H1 (cell line): ENCODE results near the gene AGPAT3. TPM values are rescaled to one million over a fixed set of nuclear protein-coding genes. Genes with fewer than 3 reads are reported as not detected.

Experiments
- CTCF ChIA-PET: fragments of 300-600 bp; sonication (Branson Sonifier 250); formaldehyde crosslinking; loops from one replicate; lab custom pipeline; 2021; ENCODE audit not compliant: partially characterized antibody; lab: Charles Lee
- POLR2A ChIA-PET: fragments of 300-600 bp; sonication (Branson Sonifier 250); formaldehyde crosslinking; loops from one replicate; lab custom pipeline; 2021; ENCODE audit warnings: inconsistent platforms; ENCODE audit not compliant: partially characterized antibody; lab: Charles Lee
- DNase-seq, 2 experiments: peaks; one replicate each; pipeline versions ENCODE4 v3.0.0 to v3.0.0-alpha.2; 2010 to 2022; ENCODE audit warnings: low spot score in 2 of 2, low read depth in 1 of 2, mixed read lengths in 1 of 2
- FAIRE-seq: peaks from 2 replicates; lab custom pipeline; 2011; peaks lifted over from hg19 to GRCh38; lab: Jason Lieb, UNC
- H2AFZ ChIP-seq: 2 replicates; pipeline ENCODE4 v1.8.1; 2012; ENCODE audit warnings: low read length, inconsistent platforms
- H2AK5ac ChIP-seq: 2 replicates; pipeline ENCODE4 v1.6.1; 2013; ENCODE audit warnings: low read depth, low read length
- H2BK120ac ChIP-seq: replicated peaks from 2 replicates; pipeline ENCODE3; 2013; ENCODE audit warnings: low read depth, low read length, inconsistent platforms
- H2BK12ac ChIP-seq: 2 replicates; pipeline ENCODE4 v1.6.1; 2013; ENCODE audit warnings: low read depth, low read length
- H2BK15ac ChIP-seq: 2 replicates; pipeline ENCODE4 v1.6.1; 2013; ENCODE audit warnings: low read length
- H2BK20ac ChIP-seq: 2 replicates; pipeline ENCODE4 v1.6.1; 2013; ENCODE audit warnings: low read length
- H2BK5ac ChIP-seq: 2 replicates; pipeline ENCODE4 v1.6.1; 2013; ENCODE audit warnings: low read depth, low read length
- H3K14ac ChIP-seq: 2 replicates; pipeline ENCODE4 v1.6.1; 2013; ENCODE audit warnings: inconsistent platforms; ENCODE audit not compliant: insufficient read length
- H3K18ac ChIP-seq: 2 replicates; pipeline ENCODE4 v1.6.1; 2013; ENCODE audit warnings: low read length; ENCODE audit errors: extremely low read depth
- H3K23ac ChIP-seq: 2 replicates; pipeline ENCODE4 v1.6.1; 2013; ENCODE audit warnings: inconsistent platforms; ENCODE audit not compliant: insufficient read length
- H3K23me2 ChIP-seq: 2 replicates; pipeline ENCODE4 v1.6.1; 2013; ENCODE audit warnings: low read depth, low read length
- H3K27ac ChIP-seq: 2 replicates; pipeline ENCODE4 v1.6.1; 2011; ENCODE audit warnings: low read depth, low read length, inconsistent platforms
- H3K27me3 ChIP-seq, 4 experiments: replicated peaks in 1 of 4; 1 replicate in 1 of 4; 2 replicates in 3 of 4; pipeline versions ENCODE4 v1.6.1 to v1.8.1; 2011 to 2013; ENCODE audit warnings: low read length in 3 of 4, mild to moderate bottlenecking in 3 of 4, inconsistent platforms in 2 of 4, mixed read lengths in 2 of 4, moderate library complexity in 1 of 4; ENCODE audit not compliant: control insufficient read depth in 3 of 4, insufficient read depth in 3 of 4; ENCODE audit errors: extremely low read depth in 1 of 4
- H3K36me3 ChIP-seq, 4 experiments: 2 replicates each; pipeline versions ENCODE4 v1.6.1 to v1.8.1; 2011 to 2013; ENCODE audit warnings: mild to moderate bottlenecking in 4 of 4, low read length in 3 of 4, moderate library complexity in 2 of 4, control low read depth in 1 of 4, inconsistent platforms in 1 of 4; ENCODE audit not compliant: insufficient read depth in 4 of 4, control insufficient read depth in 2 of 4
- H3K4ac ChIP-seq: replicated peaks from 2 replicates; pipeline ENCODE3; 2013; ENCODE audit warnings: low read length, low read depth, mixed read lengths, inconsistent platforms; ENCODE audit not compliant: insufficient read length
- H3K4me1 ChIP-seq, 4 experiments: replicated peaks in 1 of 4; 1 replicate in 1 of 4; 2 replicates in 3 of 4; pipeline versions ENCODE4 v1.6.1 to v1.8.1; 2011 to 2013; ENCODE audit warnings: low read length in 3 of 4, inconsistent platforms in 2 of 4, mixed read lengths in 1 of 4; ENCODE audit not compliant: insufficient read depth in 4 of 4, control insufficient read depth in 3 of 4
- H3K4me2 ChIP-seq, 2 experiments: 2 replicates each; pipeline versions ENCODE4 v1.6.1 to v1.8.1; 2011 to 2013; ENCODE audit warnings: low read depth in 2 of 2, low read length in 2 of 2, control low read depth in 1 of 2, inconsistent platforms in 1 of 2, mild to moderate bottlenecking in 1 of 2; ENCODE audit not compliant: insufficient read depth in 1 of 2
- H3K4me3 ChIP-seq, 4 experiments: fragments of 200-600, 300-600 bp in 1 of 4; sonication (generic), shearing (Covaris generic), sonication (Bioruptor Twin) in 1 of 4; 2 replicates each; pipeline versions ENCODE4 v1.5.1 to v1.8.1; 2011 to 2016; ENCODE audit warnings: low read length in 4 of 4, low read depth in 3 of 4, control low read depth in 2 of 4, inconsistent platforms in 2 of 4, mild to moderate bottlenecking in 2 of 4, mixed read lengths in 1 of 4, moderate library complexity in 1 of 4; ENCODE audit not compliant: insufficient read depth in 2 of 4; ENCODE audit errors: extremely low read depth in 1 of 4
- H3K56ac ChIP-seq: replicated peaks from 2 replicates; pipeline ENCODE3; 2013; ENCODE audit warnings: low read depth, mild to moderate bottlenecking, mixed read lengths, low read length, inconsistent platforms; ENCODE audit not compliant: insufficient read length
- H3K79me1 ChIP-seq: 2 replicates; pipeline ENCODE4 v1.6.1; 2013; ENCODE audit warnings: low read depth, low read length, control low read depth
- H3K79me2 ChIP-seq, 2 experiments: 2 replicates each; pipeline versions ENCODE4 v1.6.1 to v1.8.1; 2012 to 2013; ENCODE audit warnings: low read length in 2 of 2, mild to moderate bottlenecking in 2 of 2, inconsistent platforms in 1 of 2; ENCODE audit not compliant: insufficient read depth in 2 of 2, control insufficient read depth in 1 of 2
- H3K9ac ChIP-seq, 4 experiments: replicated peaks in 1 of 4; 1 replicate in 1 of 4; 2 replicates in 3 of 4; pipeline versions ENCODE4 v1.6.1 to v1.8.1; 2011 to 2013; ENCODE audit warnings: low read depth in 3 of 4, low read length in 3 of 4, control low read depth in 2 of 4, mild to moderate bottlenecking in 2 of 4, moderate library complexity in 2 of 4, inconsistent platforms in 1 of 4; ENCODE audit errors: extremely low read depth in 1 of 4
- H3K9me3 ChIP-seq, 2 experiments: 2 replicates each; pipeline versions ENCODE4 v1.6.1 to v1.8.1; 2012 to 2013; ENCODE audit warnings: mild to moderate bottlenecking in 2 of 2, moderate library complexity in 2 of 2, control low read depth in 1 of 2, inconsistent platforms in 1 of 2, low read depth in 1 of 2, low read length in 1 of 2, mixed read lengths in 1 of 2; ENCODE audit not compliant: insufficient read depth in 2 of 2
- H4K20me1 ChIP-seq, 2 experiments: replicated peaks in 1 of 2; 2 replicates each; pipeline versions ENCODE3 to v1.8.1; 2011 to 2013; ENCODE audit warnings: inconsistent platforms in 2 of 2, low read length in 2 of 2, mild to moderate bottlenecking in 1 of 2; ENCODE audit not compliant: insufficient read depth in 2 of 2, control insufficient read depth in 1 of 2
- H4K5ac ChIP-seq: 2 replicates; pipeline ENCODE4 v1.6.1; 2013; ENCODE audit warnings: low read length, low read depth, mixed read lengths, inconsistent platforms; ENCODE audit not compliant: insufficient read length
- H4K8ac ChIP-seq: 2 replicates; pipeline ENCODE4 v1.8.0; 2013; ENCODE audit warnings: mild to moderate bottlenecking, moderate library complexity, low read length, inconsistent platforms; ENCODE audit not compliant: insufficient read depth; ENCODE audit errors: extremely low read depth
- H4K91ac ChIP-seq: replicated peaks from 2 replicates; pipeline ENCODE3; 2013; ENCODE audit warnings: low read length, mixed read lengths, inconsistent platforms; ENCODE audit not compliant: insufficient read length
- ASH2L ChIP-seq: fragments of 200-600, 300-600 bp; sonication (generic); IDR thresholded peaks from one replicate; pipeline ENCODE4 v1.7.1; 2017; ENCODE audit warnings: low read length
- BACH1 ChIP-seq: IDR thresholded peaks from 2 replicates; pipeline ENCODE4 v1.6.1; 2012; ENCODE audit warnings: low read length, improper control_type of control experiment
- BRCA1 ChIP-seq: IDR thresholded peaks from 2 replicates; pipeline ENCODE4 v1.6.1; 2012; ENCODE audit warnings: low read depth, low read length, improper control_type of control experiment
- CHD1 ChIP-seq: IDR thresholded peaks from 2 replicates; pipeline ENCODE4 v1.6.1; 2012; ENCODE audit warnings: low read depth, low read length, improper control_type of control experiment
- CREB1 ChIP-seq: IDR thresholded peaks from 2 replicates; pipeline ENCODE4 v1.6.1; 2012; ENCODE audit warnings: inconsistent platforms
- EGR1 ChIP-seq: IDR thresholded peaks from 2 replicates; pipeline ENCODE4 v1.6.1; 2011; ENCODE audit warnings: low read depth, low read length, borderline replicate concordance
- GABPA ChIP-seq: IDR thresholded peaks from 2 replicates; pipeline ENCODE4 v1.6.1; 2011; ENCODE audit warnings: mild to moderate bottlenecking, low read length, moderate library complexity, borderline replicate concordance; ENCODE audit not compliant: insufficient read depth
- JUN ChIP-seq: IDR thresholded peaks from 2 replicates; pipeline ENCODE4 v1.6.1; 2011; ENCODE audit warnings: low read depth, mild to moderate bottlenecking, improper control_type of control experiment, low read length
- KDM5A ChIP-seq: fragments of 200-600 bp; IDR thresholded peaks from 2 replicates; pipeline ENCODE4 v1.7.1; 2012; ENCODE audit warnings: mild to moderate bottlenecking, low read length, inconsistent platforms, mixed read lengths
- SIN3A ChIP-seq, 2 experiments: IDR thresholded peaks in 1 of 2; conservative IDR thresholded peaks in 1 of 2; 2 replicates each; pipeline ENCODE4 v1.6.1; 2011 to 2012; ENCODE audit warnings: low read length in 2 of 2, improper control_type of control experiment in 1 of 2, low read depth in 1 of 2, mild to moderate bottlenecking in 1 of 2
- SIRT6 ChIP-seq: IDR thresholded peaks from one replicate; pipeline ENCODE4 v1.7.1; 2012; ENCODE audit warnings: low read length, inconsistent platforms
- SIX5 ChIP-seq: IDR thresholded peaks from 2 replicates; pipeline ENCODE4 v1.6.1; 2011; ENCODE audit warnings: mild to moderate bottlenecking, low read depth, low read length
- SP1 ChIP-seq: IDR thresholded peaks from 2 replicates; pipeline ENCODE4 v1.6.1; 2011; ENCODE audit warnings: low read depth, low read length
- SP4 ChIP-seq: IDR thresholded peaks from 2 replicates; pipeline ENCODE4 v1.6.1; 2012; ENCODE audit warnings: low read length, inconsistent platforms
- WGBS, 2 experiments: shearing (Covaris generic) in 1 of 2; methylation state at CpG; one replicate each; pipeline versions ENCODE4 v1.1.6 to v1.1.7; 2013 to 2015; ENCODE audit warnings: low lambda C conversion rate in 2 of 2, mixed read lengths in 2 of 2, inconsistent platforms in 1 of 2, low coverage in 1 of 2, missing lambda C conversion rate in 1 of 2; ENCODE audit not compliant: insufficient replicate concordance in 2 of 2, insufficient coverage in 1 of 2, insufficient read length in 1 of 2; ENCODE audit errors: extremely low coverage in 1 of 2, missing lambda C conversion rate in 1 of 2; 5-methylcytosine and 5-hydroxymethylcytosine counted together
- polyA plus RNA-seq, 7 experiments: library from polyadenylated mRNA; depleted of rRNA in 3 of 7; stranded (reverse) in 5 of 7; unstranded in 2 of 7; fragments of >200 nt in 5 of 7; fragments of 200-250 nt in 2 of 7; gene quantifications; 1 replicate in 5 of 7; 2 replicates in 1 of 7; 4 replicates in 1 of 7; pipeline versions ENCODE4 v1.2.1 to v1.2.3, GENCODE V29; 2011 to 2013; ENCODE audit warnings: missing spikeins in 2 of 7, mixed read lengths in 2 of 7
- total RNA-seq: library from RNA; stranded (reverse); fragmentation: NEBNext Ultra II Directional; extraction: Animal tissue kit (Norgen Biotek cat#: 25700); gene quantifications from 2 replicates; pipeline ENCODE4 v1.2.1, GENCODE V29; 2021
- TF ChIP-seq, protein P1 (sequence below): IDR thresholded peaks from 2 replicates; pipeline ENCODE4 v1.6.1; 2012; ENCODE audit warnings: inconsistent platforms

Gene AGPAT3
- total and polyA plus RNA-seq, 2 of the 8 experiments (the other 6 are each of a cell fraction or from before 2014, with no cell fraction given), result 5.8 to 7.3 TPM

- Histone ChIP-seq H2BK20ac (no peak overlapping the region), H2BK15ac (no peak overlapping the region), H3K79me1 (no peaks in the 10 kb centered on the region), H4K20me1 (no peaks in the 10 kb centered on the region), H3K4ac (no peak overlapping the region), H3K23me2 (no peaks in the 10 kb centered on the region), H2AFZ (no peak overlapping the region), H2BK120ac (no peak overlapping the region), H4K8ac (no peak overlapping the region), H3K27ac (no peak overlapping the region), H3K4me3 (no peak overlapping the region), H3K79me2 (no peaks in the 10 kb centered on the region), H2BK12ac (no peak overlapping the region), H3K23ac (no peak overlapping the region), H3K36me3 (no peaks in the 10 kb centered on the region), H3K4me1 (no peaks in the 10 kb centered on the region), H3K27me3 (no peaks in the 10 kb centered on the region), H3K14ac (no peak overlapping the region), H2AK5ac (no peak overlapping the region), H3K4me2 (no peak overlapping the region), H3K9ac (no peak overlapping the region), H3K9me3 (no peaks in the 10 kb centered on the region), H2BK5ac (no peak overlapping the region), H3K18ac (no peak overlapping the region), H3K56ac (no peak overlapping the region), H4K5ac (no peak overlapping the region), H4K91ac (no peak overlapping the region)
- TF ChIP-seq KDM5A (no peak), SIN3A (conservative IDR thresholded peaks at IDR 0.05 in 1 of 2, IDR thresholded peaks at IDR 0.05 in 1 of 2; ENCODE audit: low read depth in 1 of 2, low read length in 2 of 2) (no peak), ASH2L (no peak), EGR1 (no peak), JUN (no peak), SP4 (no peak), BRCA1 (no peak), BACH1 (no peak), CHD1 (no peak), GABPA (no peak), CREB1 (no peak), SIRT6 (no peak), SIX5 (no peak), SP1 (no peak)
- TF ChIP-seq, protein P1, sequence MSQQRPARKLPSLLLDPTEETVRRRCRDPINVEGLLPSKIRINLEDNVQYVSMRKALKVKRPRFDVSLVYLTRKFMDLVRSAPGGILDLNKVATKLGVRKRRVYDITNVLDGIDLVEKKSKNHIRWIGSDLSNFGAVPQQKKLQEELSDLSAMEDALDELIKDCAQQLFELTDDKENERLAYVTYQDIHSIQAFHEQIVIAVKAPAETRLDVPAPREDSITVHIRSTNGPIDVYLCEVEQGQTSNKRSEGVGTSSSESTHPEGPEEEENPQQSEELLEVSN, result no peak
- 92% methylated on average over 15 of the region's 18 CpGs; no CpG with 5 or more reads in 1 of the 2 experiments for WGBS, 2 experiments
- FAIRE-seq (no peak), DNase-seq (no peak)
- ChIA-PET CTCF (interaction anchor here (0.6 to 1.6 kb wide), 2 partner anchors 52 to 305 kb away, joined by 4 to 7 read pairs; no protein-coding TSS in a partner anchor), POLR2A (no interaction called here)
These were observed 128.5 kb downstream of the AGPAT3 start for GRCh38 chr21:43993420-43993934.
